Subcutaneous abdominal adipose tissue (tissue), 5 donors: ENCODE measurements around the gene SULT2A1.
"Not testable (repeated sequence)": the region's sequence is repeated elsewhere in the genome, so short reads cannot be mapped to it uniquely, and the experiment has no call there.

Source experiments
- H3K27ac ChIP-seq: one replicate; pipeline ENCODE4 v1.7.0; 2013; ENCODE audit warnings: low read depth, mild to moderate bottlenecking, inconsistent platforms, low read length, moderate library complexity
- H3K27me3 ChIP-seq, 5 donors: one replicate each; pipeline ENCODE4 v1.7.0; 2013; ENCODE audit warnings: low read length in 5 of 5, inconsistent platforms in 1 of 5; ENCODE audit not compliant: control insufficient read depth in 5 of 5, insufficient read depth in 4 of 5
- H3K36me3 ChIP-seq, 5 donors: one replicate each; pipeline ENCODE4 v1.7.0; 2013; ENCODE audit warnings: low read length in 5 of 5; ENCODE audit not compliant: control insufficient read depth in 5 of 5, insufficient read depth in 5 of 5
- H3K4me1 ChIP-seq, 5 donors: one replicate each; pipeline ENCODE4 v1.7.0; 2013; ENCODE audit warnings: low read length in 5 of 5, mild to moderate bottlenecking in 3 of 5, moderate library complexity in 1 of 5; ENCODE audit not compliant: control insufficient read depth in 5 of 5, insufficient read depth in 5 of 5
- H3K4me3 ChIP-seq, 5 donors: one replicate each; pipeline ENCODE4 v1.7.0; 2013; ENCODE audit warnings: low read length in 5 of 5, low read depth in 1 of 5
- H3K9ac ChIP-seq, 5 donors: one replicate each; pipeline ENCODE4 v1.7.0; 2013; ENCODE audit warnings: low read length in 5 of 5, mild to moderate bottlenecking in 4 of 5, moderate library complexity in 3 of 5
- H3K9me3 ChIP-seq, 5 donors: one replicate each; pipeline ENCODE4 v1.7.0; 2013; ENCODE audit warnings: low read length in 5 of 5; ENCODE audit not compliant: control insufficient read depth in 5 of 5
- donor health status: healthy.
- donor health status: healthy.
- donor health status: healthy.
- donor health status: healthy.
- donor health status: healthy.

The SULT2A1 gene, protein sequence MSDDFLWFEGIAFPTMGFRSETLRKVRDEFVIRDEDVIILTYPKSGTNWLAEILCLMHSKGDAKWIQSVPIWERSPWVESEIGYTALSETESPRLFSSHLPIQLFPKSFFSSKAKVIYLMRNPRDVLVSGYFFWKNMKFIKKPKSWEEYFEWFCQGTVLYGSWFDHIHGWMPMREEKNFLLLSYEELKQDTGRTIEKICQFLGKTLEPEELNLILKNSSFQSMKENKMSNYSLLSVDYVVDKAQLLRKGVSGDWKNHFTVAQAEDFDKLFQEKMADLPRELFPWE

DNA sequence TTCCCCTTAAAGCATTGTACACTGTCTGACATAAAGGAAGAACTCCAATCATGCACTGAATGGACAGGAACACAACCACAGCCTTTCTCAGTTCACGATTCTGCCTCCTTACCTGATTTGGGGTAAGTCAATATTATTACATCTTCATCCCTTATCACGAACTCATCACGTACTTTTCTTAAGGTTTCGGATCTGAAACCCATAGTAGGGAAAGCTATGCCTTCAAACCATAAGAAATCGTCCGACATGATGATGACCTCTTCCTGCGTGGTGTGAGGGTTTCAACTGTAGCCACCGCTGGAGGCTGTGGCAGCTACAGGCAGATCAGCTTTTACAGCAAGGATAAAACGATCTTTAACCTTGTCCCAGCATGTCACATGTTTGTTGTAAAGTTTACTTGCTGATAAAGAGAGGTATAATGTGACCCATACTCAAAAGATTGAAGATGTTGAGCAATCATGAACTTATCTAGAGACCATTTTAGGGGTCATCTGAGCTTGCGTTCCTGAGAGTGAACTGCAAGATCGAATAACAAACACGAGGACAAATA is at the start of gene SULT2A1:
Gene SULT2A1, minus strand, starts transcription at position 306 of the 550 bp plus-strand sequence. Its CDS starts 58 bp downstream, at position 248.
- H3K4me1 ChIP-seq, result peaks cover 0 to 4% (median 0%) of the 10 kb centered on the region in 5 donors
- H3K27me3 ChIP-seq, result no peaks in the 10 kb centered on the region
- no peak within 1 kb of the TSS for H3K27ac ChIP-seq
- H3K9ac ChIP-seq, result no peak within 1 kb of the TSS
- H3K36me3 ChIP-seq, result no peaks in the 10 kb centered on the region
- no peaks in the 10 kb centered on the region for H3K9me3 ChIP-seq
- H3K4me3 ChIP-seq, result no peak within 1 kb of the TSS

DNA sequence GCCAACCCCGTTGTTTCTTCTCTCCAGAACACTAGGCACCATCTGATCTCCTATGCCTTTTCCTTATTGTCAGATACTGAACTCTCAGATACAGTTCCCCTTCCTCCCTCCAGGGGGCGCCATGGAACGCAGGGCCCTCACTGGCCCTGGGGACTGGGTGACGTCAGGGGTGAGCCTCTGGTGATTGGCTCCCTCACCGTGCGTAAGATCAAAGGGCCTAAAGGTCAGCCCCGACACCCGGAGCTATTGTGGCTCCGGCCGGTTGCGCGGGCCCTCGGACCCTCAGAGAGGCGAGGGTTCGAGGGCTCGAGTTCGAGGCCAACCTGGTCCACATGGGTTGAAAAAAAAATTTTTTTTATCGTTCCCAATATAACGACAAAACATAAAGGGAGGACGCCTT is 42.5 kb upstream of the SULT2A1 start:
- H3K4me1 ChIP-seq, H3K27me3 ChIP-seq, H3K36me3 ChIP-seq, H3K4me3 ChIP-seq, H3K27ac ChIP-seq, H3K9me3 ChIP-seq, H3K9ac ChIP-seq: not testable (repeated sequence)

DNA sequence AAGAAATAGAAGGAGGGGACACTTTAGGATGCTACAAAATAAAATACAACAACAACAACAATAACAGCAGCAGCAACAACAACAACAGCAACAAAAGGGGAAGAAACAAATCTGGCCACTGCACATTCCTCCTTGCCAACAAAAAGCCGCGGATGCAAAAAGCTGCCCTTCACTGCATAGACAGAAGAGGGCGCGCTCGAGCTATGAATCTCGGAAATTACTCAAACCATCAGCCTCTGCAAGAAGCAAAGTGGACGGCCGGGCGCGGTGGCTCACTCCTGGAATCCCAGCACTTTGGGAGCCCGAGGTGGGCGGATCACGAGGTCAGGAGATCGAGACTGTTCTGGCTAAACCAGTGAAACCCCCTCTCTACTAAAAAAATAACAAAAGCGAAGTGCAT is 34.0 kb upstream of the SULT2A1 start:
- H3K27ac ChIP-seq, H3K9me3 ChIP-seq, H3K27me3 ChIP-seq, H3K4me3 ChIP-seq, H3K9ac ChIP-seq, H3K36me3 ChIP-seq, H3K4me1 ChIP-seq: not testable (repeated sequence)

DNA sequence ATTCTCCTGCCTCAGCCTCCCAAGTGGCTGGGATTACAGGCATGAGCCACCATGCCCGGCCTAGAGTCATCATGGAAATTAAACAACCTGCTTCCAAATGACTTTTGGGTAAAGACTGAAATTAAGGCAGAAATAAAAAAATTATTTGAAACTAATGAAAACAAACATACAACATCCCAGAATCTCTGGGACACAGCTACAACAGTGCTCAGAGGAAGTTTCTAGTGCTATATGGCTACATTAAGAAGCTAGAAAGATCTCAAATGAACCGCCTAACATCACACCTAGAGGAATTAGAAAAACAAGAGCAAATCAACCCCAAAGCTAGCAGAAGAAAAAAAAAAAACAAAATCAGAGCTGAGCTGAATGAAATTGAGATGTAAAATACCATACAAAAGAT is 24.1 kb upstream of the SULT2A1 start:
- not testable (repeated sequence) for H3K36me3 ChIP-seq, H3K27me3 ChIP-seq, H3K27ac ChIP-seq, H3K4me3 ChIP-seq, H3K4me1 ChIP-seq, H3K9ac ChIP-seq, H3K9me3 ChIP-seq

DNA sequence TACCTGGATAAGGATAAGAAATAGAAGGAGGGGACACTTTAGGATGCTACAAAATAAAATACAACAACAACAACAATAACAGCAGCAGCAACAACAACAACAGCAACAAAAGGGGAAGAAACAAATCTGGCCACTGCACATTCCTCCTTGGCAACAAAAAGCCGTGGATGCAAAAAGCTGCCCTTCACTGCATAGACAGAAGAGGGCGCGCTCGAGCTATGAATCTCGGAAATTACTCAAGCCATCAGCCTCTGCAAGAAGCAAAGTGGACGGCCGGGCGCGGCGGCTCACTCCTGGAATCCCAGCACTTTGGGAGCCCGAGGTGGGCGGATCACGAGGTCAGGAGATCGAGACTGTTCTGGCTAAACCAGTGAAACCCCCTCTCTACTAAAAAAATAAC is 23.2 kb upstream of the SULT2A1 start:
- H3K4me3 ChIP-seq, H3K9ac ChIP-seq, H3K4me1 ChIP-seq, H3K27me3 ChIP-seq, H3K27ac ChIP-seq, H3K36me3 ChIP-seq, H3K9me3 ChIP-seq: not testable (repeated sequence)

DNA sequence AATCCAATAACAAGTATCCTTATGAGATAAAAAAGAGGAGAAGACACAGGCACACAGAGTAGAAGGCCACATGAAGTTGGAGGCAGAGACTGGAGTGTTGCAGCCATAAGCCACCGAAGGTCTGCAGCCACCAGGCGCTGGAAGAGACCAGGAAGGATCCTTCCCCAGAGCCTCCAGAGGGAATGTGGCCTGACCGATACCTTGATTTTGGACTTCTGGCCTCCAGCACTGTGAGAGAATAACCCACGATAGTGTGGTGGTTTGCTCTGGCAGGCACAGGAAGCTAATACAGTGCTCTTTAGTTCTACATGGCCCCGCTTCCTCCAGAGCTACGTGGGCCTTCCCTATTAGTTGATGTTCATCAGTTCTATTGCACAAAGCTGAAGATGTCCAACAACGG is 15.3 kb upstream of the SULT2A1 start:
- Histone ChIP-seq H3K9ac (no peak overlapping the region), H3K4me1 (no peaks in the 10 kb centered on the region), H3K36me3 (no peaks in the 10 kb centered on the region), H3K9me3 (peaks cover 0 to 2% (median under 1%) of the 10 kb centered on the region in 5 donors), H3K4me3 (no peak overlapping the region), H3K27me3 (peaks cover 0 to 5% (median 0%) of the 10 kb centered on the region in 5 donors), H3K27ac (no peak overlapping the region)

DNA sequence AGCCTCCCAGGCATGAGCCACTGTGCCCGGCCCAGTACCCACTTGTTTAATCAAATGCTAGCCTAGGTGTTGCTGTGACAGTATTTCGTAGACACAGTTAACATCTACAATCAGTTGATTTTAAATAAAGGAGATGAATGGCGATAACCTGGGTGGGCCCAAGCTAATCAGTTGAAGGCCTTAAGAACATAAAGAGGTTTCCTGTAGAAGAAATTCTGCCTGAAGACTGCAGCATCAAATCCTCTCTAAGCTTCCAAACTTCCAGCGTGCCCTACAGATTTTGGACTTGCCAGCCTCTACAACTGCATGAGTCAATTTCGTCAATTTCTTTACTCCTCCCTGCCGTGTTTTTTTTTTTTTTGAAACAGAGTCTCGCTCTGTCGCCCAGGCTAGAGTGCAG is 13.2 kb upstream of the SULT2A1 start:
- H3K36me3 ChIP-seq, result no peaks in the 10 kb centered on the region
- H3K27ac ChIP-seq, result no peak overlapping the region
- no peak overlapping the region for H3K4me3 ChIP-seq
- H3K27me3 ChIP-seq, result peaks cover 0 to 5% (median 0%) of the 10 kb centered on the region in 5 donors
- H3K9me3 ChIP-seq, result peaks cover 0 to 8% (median 6%) of the 10 kb centered on the region in 5 donors
- H3K4me1 ChIP-seq, result peaks cover 0 to 11% (median 3%) of the 10 kb centered on the region in 5 donors
- H3K9ac ChIP-seq, result no peak overlapping the region

DNA sequence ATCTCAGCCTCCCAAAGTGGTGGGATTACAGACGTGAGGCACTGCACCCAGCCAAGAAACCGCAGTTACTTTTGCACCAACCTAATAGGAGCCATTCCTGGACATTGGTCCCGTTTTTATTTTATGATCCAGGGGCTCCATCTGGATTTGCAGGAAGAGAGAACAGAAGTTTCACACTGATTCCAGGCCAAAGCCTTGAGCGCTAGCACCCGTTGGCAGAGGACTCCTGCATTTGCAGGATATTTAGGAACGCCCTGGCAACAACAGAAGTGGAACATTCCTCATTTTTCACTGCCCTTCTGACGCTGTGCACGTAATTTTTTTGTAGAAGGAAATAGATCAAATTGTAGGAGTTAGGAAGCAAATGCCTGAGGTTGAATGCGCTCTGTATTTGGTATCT is 11.7 kb upstream of the SULT2A1 start:
- no peak overlapping the region for H3K27ac ChIP-seq
- no peaks in the 10 kb centered on the region for H3K36me3 ChIP-seq
- H3K4me1 ChIP-seq, result peaks cover 0 to 11% (median 3%) of the 10 kb centered on the region in 5 donors

DNA sequence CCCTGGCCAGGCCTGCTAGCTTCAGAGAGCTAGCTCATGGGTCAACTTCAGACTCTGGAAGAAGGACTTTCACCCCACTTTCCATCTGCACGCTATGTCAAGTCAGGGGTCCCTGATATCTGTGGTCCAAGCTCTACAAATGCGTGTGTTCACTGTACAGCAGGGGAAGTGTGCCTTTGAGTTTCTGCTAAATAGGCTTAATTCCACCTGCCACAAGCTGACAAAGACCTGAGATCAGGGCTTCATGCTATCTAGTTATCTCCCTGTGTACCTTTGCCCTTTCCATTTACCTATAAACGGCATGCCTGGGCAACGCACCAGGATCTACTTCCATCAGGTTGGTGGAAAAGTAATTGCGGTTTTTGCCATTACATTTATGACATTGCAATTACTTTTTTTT is 10.7 kb upstream of the SULT2A1 start:
- H3K9ac ChIP-seq, result no peak overlapping the region
- peaks cover 0 to 11% (median 3%) of the 10 kb centered on the region in 5 donors for H3K4me1 ChIP-seq
- H3K27me3 ChIP-seq, result peaks cover 0 to 5% (median 0%) of the 10 kb centered on the region in 5 donors
- H3K4me3 ChIP-seq, result no peak overlapping the region
- H3K36me3 ChIP-seq, result no peaks in the 10 kb centered on the region
- no peak overlapping the region for H3K27ac ChIP-seq
- H3K9me3 ChIP-seq, result peaks cover 0 to 13% (median 12%) of the 10 kb centered on the region in 5 donors

More for the DNA sequence above, 11.7 kb upstream of the SULT2A1 start:
- Histone ChIP-seq H3K4me3 (no peak overlapping the region), H3K9me3 (peaks cover 0 to 8% (median 6%) of the 10 kb centered on the region in 5 donors), H3K27me3 (peaks cover 0 to 5% (median 0%) of the 10 kb centered on the region in 5 donors), H3K9ac (no peak overlapping the region)

DNA sequence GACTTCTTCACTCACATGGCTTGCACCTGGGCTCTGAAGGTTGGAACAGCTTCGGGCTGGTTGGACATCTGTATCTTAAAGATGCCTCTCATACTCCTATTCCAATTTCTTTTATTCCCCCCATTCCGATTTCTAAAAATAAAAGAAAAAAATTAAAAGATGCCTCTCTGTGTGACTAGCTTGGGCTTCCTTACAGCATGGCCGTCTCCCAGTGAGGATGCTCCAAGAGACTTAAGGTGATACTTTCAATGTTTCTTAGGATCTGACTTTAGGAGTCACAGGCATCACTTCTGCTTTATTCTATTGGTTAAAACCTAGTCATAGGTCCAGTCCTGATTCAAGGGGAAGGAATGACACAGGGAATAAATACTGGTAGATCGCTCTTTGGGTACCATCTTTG is 9.9 kb upstream of the SULT2A1 start:
- peaks cover 0 to 13% (median 12%) of the 10 kb centered on the region in 5 donors for H3K9me3 ChIP-seq

More for the DNA sequence above, 9.9 kb upstream of the SULT2A1 start:
- H3K27me3 ChIP-seq, result no peaks in the 10 kb centered on the region
- H3K36me3 ChIP-seq, result no peaks in the 10 kb centered on the region
- H3K27ac ChIP-seq, result no peak overlapping the region
- H3K4me3 ChIP-seq, result no peak overlapping the region
- no peak overlapping the region for H3K9ac ChIP-seq
- H3K4me1 ChIP-seq, result peaks cover 0 to 11% (median 3%) of the 10 kb centered on the region in 5 donors
